AG08396 (cell line): Measurements from ENCODE around the gene RORC.
"Not testable (repeated sequence)": the region's sequence is repeated elsewhere in the genome, so short reads cannot be mapped to it uniquely, and the experiment has no call there.

Experiments
- DNase-seq: peaks from one replicate; pipeline ENCODE4 v3.0.0; 2012; ENCODE audit warnings: low spot score, mixed read lengths

RORC gene

DNA sequence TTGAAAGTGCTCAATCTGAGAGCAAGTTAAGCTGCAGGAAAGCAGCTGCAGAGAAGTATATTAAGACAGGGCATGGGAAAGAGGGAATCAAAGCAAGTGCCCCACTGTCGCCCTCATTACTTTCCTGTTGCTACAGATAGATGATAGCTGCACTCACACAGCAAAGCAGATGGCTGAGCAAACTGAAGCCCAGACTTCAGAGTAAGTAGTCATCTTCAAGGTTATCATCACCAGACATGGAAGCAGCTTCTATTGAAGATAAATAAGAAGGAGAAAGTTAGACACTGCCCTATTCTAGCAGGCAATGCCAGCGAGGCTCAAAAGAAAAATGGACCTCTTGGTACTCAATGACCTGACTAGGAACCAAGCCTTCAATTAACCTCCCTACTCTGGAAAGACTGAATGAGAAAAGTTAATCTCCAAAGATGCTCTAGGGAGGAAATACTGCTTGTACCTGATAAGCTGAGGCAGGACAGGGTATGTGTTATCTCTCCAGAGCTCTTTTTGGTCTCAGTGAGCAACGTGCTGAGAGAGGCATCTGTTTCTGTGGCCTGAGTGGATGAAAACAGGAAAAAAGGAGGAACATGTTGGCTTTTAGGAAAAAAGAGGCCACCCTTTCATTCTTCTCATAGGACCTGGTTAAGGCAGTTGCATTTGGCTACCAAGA lies 57.2 kb downstream of the RORC start:
- DNase-seq, result no peak

DNA sequence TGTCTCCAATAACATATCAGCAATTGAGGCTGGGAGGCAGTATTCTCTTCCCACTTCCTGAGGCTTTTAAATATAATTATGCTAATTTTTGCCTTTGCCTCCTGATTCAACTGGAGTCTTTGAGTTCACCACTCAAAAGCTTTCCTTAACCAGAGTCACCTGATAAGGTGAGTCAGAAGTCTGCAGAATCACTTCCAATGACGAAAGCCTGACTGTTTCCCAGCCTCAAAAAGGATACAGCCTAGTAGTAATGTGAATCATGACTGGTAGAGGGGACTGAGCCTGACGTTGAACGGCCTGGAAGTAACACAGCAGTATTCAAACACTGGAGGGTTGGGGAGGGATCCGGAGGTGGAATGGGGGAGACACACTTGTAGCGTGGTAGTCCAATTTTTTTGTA lies 57.9 kb downstream of the RORC start:
- peak; percentile 29 for DNase-seq

DNA sequence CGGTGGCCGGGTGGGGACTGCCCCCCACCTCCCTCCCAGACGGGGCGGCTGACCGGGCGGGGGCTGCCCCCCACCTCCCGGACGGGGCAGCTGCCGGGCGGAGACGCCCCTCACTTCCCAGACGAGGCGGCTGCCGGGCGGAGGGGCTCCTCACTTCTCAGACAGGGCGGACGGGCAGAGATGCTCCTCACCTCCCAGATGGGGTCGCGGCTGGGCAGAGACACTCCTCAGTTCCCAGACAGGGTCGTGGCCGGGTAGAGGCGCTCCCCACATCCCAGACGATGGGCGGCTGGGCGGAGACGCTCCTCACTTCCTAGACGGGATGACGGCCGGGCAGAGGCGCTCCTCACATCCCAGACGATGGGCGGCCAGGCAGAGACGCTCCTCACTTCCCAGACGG lies 62.3 kb downstream of the RORC start:
- DNase-seq, result not testable (repeated sequence)

DNA sequence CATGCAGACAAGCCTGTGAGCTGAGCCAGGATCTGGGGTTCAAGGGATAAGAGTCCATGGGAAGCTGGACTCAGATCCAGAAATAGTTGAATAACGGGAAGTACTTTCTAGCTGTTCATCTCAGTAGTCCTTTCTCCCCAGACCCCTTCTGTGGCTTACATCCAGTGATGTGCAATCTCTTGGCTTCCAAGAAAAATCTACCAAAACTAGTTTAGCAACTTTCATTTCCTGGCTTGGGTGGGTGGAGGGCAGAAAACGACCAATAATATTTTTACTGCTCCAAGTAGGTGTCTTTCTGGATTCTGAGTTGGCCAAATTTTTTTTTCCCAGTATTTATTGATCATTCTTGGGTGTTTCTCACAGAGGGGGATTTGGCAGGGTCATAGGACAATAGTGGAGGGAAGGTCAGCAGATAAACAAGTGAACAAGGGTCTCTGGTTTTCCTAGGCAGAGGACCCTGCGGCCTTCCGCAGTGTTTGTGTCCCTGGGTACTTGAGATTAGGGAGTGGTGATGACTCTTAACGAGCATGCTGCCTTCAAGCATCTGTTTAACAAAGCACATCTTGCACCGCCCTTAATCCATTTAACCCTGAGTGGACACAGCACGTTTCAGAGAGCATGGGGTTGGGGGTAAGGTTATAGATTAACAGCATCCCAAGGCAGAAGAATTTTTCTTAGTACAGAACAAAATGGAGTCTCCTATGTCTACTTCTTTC lies 63.1 kb downstream of the RORC start:
- not testable (repeated sequence) for DNase-seq

DNA sequence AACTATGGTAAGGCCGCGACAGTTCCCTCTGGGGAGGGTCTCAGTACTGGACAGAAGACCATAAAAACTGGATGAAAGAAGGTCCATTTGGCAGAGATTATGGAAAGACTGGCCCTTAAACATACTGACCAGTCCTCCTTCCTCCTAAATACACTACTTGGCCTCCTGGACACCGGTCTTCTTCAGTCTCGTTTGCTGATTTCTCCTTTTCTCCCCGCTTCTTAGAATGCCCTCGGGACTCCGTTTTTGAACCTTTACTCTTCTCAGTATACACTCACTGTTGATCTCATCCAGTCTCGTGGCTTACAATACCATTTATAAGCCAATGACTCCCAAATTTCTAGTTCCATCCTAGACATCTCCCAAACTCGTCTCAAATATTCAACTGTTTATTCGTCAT lies 67.6 kb downstream of the RORC start:
- peak; percentile 28 for DNase-seq

DNA sequence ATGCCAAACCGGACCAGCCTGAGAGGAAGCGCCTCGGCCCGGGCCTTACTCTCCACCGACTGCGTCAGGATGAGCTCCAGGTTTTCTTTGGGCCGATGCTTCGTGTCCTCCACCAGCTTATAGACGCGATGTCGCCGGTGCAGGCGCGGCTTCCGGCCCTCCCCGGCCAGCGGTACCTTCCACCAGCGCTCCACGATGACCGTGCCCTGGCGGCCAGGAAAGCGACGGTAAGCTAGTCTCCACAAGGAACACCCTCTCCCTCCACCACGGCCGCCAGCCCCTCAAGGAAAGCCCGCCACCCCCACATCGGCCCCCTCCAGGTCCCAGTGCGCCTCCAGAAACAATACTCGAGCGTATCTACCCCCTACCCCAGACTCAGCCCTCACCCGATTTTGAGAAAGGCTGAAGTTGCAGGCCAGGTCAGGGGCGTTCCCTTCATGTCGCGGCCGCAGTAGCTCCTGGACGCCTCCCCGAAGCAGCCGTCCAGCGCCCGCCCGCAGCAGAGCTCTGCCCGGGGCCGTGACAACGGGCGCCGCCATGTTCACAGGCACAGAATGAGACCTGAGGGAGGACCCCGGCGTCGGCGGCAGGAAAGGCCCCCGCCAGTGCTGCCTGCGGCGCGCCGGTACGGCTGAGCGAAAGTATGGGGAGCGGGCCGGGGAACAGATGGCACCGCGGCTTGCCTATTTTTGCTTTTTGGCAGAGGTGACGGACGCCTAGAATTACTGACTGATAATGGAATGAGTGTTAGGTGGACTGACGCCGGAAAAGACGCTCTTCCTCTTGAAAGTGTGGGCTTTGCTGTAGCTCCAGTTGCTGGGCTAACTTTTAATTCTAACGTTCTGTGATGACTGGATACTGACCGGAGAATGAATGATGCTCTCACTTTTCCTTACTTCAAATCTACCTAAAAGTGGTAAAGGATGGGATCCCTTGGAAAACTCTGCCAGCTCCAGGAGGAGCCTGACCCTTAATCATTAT lies 68.4 kb downstream of the RORC start, which contains the start of gene MRPL9:
MRPL9 (minus strand) TSS at position 556 of the 981 bp plus-strand sequence; CDS start at position 539, 17 bp downstream.
- DNase-seq, result peak; percentile 96

DNA sequence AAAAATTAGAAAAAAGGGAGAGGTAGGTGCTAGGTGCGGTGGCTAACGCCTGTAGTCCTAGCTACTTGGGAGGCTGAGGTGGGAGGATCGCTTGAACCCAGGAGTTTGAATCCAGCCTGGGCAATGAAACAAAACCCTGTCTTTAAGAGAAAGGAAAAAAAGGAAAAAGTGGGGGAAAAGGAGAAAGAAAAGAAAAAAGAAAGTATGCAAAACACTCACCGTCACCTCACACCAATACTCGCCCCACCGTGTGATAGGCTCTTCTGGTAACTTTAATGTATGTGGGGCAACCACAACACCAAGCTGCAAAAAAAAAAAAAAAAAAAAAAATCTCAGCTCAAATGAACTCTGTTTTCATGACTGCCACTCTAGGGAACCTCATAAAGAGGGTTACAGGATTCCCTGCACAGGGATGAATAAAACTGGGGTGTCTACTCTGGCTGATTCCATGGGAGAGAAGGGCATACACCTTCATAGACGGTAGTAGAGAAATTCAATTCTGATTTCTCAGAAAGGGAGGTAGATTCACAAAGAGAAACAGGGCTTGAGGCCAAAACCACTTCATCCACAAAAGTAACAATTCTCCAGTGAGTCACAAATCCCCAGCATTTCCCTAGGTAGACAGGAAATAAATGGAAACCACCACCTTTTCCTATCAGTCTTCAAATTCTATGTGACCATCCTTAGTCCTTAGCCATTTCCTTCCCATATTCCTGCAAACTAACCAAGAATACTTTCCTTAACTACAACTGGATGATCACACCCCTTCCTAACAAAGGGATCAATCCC lies 70.8 kb downstream of the RORC start:
- no peak for DNase-seq

DNA sequence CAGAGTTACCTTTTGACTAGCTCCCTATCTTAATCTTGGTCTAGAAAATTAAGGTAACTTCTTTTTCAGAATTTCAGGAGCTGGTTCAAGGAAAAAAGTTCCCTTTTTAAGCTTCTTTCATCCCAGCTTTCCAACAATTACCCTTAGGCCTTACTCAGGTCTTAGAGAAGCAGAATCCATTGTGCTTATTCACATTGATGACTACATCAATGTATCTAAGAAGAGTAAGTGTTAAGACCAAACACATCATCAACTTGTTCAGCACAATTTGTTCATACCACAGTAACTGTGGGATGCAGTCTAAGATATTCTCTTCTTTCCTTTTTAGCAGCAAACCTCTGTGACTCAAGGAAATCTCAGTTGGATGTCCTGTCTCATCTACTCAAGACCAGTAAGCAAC lies 72.4 kb downstream of the RORC start:
- DNase-seq, result no peak

DNA sequence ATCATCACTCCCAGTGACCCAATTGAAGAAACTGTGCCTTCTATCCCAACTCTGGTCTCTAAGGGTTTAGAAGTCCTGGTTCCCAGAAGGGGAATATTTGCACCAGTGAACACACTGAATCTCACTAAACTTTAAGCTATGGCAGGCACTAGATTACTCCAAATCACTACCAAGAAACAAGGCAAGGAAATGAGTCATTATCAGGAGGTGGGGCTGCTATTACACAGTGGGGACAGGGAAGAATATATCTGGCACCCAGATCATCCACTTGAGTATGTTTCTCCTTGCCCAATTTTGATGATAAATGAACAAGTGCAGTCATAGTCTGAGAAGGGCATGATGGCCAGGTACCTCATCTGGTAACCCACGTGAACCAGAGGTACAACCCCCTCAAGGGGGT lies 75.3 kb downstream of the RORC start:
- DNase-seq, result peak; percentile 48
